ENCODE data around the gene ZNF177. TPM values are rescaled to one million over a fixed set of nuclear protein-coding genes. Genes with fewer than 3 reads are reported as not detected.

Gene ZNF177
- polyA plus RNA-seq, 2 of the 4 experiments (the other 2 are of a cell fraction): 0.46 to 2.7 TPM

DNA sequence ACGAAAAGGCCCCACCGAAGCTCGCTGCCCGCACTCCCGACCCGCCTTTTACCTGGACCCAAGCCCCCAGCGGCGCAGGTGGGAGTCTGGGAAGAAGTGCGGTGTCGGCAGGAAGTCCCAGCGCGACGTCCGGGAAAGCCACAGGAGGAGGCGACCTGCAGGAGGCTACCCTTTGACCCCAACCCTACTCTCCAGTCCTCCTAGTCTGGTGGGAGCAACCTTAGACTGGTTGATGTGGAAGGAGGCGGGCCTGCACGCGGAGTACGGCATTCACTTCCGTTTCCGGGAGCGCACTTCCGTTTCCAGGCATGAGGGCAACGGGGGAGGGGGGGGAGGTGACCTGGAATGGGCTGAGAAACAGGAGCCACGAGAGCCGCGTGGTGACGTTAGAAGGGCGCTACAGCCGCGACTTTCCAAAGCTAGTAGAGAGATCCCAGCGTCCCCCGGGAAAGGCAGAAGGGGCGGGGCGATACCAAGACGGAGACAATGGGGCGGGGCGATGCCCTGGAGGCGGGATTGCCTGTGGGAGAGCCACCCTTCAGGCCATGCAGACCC is 44.1 kb downstream of the ZNF177 start:
- peak overlapping the region; percentile 53 for H3K4me2 ChIP-seq

GRCh38 chr19:9407827-9408226 is 45.0 kb downstream of the ZNF177 start:
- Histone ChIP-seq H3K4me3 (no peak overlapping the region), H3K4me1 (no peaks in the 10 kb centered on the region), H3K4me2 (no peak overlapping the region), H3K27ac (no peak overlapping the region), H3K9me3 (peaks cover 63% of the 10 kb centered on the region)
- 74% methylated on average over 5 of the region's 5 CpGs for WGBS (ENCODE audit: missing lambda C conversion rate)
- POLR2A ChIA-PET: no interaction called here
- CTCF ChIA-PET: no interaction called here
- ATAC-seq: no peak
- FAIRE-seq: no peak
- TF ChIP-seq ZC3H11A (IDR thresholded peaks at IDR 0.05) (no peak), HMGXB4 (CRISPR knock-in tag; IDR thresholded peaks at IDR 0.05; ENCODE audit: borderline replicate concordance) (no peak), RNF2 (IDR thresholded peaks at IDR 0.05; ENCODE audit: borderline replicate concordance, low read depth) (no peak)
- DNase-seq (ENCODE audit: low read depth in 1 of 2, low spot score in 1 of 2): no peak

More for the DNA sequence above, 44.1 kb downstream of the ZNF177 start:
- CTCF ChIA-PET: no interaction called here
- Histone ChIP-seq H3K27ac (peak overlapping the region in 1 of 2 experiments; percentile 58; a peak in 2 of 6 replicates), H3K4me3 (peak overlapping the region; percentile 42), H3K9me3 (peaks cover 54% of the 10 kb centered on the region), H3K4me1 (no peaks in the 10 kb centered on the region)
- TF ChIP-seq, protein P1, sequence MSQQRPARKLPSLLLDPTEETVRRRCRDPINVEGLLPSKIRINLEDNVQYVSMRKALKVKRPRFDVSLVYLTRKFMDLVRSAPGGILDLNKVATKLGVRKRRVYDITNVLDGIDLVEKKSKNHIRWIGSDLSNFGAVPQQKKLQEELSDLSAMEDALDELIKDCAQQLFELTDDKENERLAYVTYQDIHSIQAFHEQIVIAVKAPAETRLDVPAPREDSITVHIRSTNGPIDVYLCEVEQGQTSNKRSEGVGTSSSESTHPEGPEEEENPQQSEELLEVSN (IDR thresholded peaks at IDR 0.05; ENCODE audit: borderline replicate concordance, low read depth): peak; percentile 75; the same call in 1 of the 2 replicates
- TF ChIP-seq GATA3 (IDR thresholded peaks at IDR 0.05; ENCODE audit: borderline replicate concordance) (peak; percentile 13; the same call in 1 of the 2 replicates), MAX (IDR thresholded peaks at IDR 0.05) (peak; percentile 85), HDAC2 (IDR thresholded peaks at IDR 0.05) (no peak)
- FAIRE-seq (no peak), ATAC-seq (peak; percentile 59 to 70; a peak in 4 of 6 replicates), DNase-seq (ENCODE audit: low read depth in 1 of 2, low spot score in 1 of 2) (peak; percentile 33 to 76)
- POLR2A ChIA-PET: no interaction called here
- WGBS (ENCODE audit: missing lambda C conversion rate): 6% methylated on average over 16 of the region's 39 CpGs

DNA sequence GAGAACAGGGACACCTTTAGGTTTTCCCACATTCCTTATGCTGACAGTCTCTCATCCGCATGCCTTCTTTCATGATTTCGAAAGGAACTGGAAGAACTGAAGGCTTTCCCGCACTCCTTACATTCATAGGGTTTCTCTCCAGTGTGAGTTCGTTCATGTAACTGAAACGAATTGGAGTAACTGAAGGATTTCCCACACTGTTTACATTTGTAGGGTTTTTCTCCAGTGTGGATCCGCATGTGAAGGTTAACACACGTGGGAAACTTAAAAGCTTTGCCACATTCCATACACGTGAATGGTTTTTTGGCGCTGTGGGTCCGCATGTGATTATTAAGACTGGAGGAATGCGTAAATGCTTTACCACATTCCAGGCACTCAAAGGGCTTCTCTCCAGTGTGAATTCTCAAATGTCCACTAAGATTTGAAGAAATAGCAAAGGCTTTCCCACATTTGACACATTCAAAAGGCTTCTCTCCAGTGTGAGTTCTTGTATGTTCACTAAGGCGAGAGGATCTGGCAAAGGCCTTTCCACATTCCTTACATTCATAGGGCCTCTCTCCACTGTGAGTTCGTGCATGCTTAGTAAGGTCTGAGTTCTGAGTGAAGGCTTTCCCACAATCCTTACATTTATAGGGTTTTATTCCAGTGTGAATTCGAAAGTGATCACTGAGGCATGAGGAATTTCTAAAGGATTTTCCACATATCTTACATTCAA is 50.6 kb downstream of the ZNF177 start:
- ATAC-seq: no peak
- Histone ChIP-seq H3K4me1 (no peaks in the 10 kb centered on the region), H3K27ac (no peak overlapping the region), H3K4me3 (no peak overlapping the region), H3K9me3 (peaks cover 74% of the 10 kb centered on the region), H3K4me2 (no peak overlapping the region)
- peak in 1 of 2 experiments; percentile 6 for DNase-seq (ENCODE audit: low read depth in 1 of 2, low spot score in 1 of 2)
- no peak for FAIRE-seq
- TF ChIP-seq, protein P1 (IDR thresholded peaks at IDR 0.05; ENCODE audit: borderline replicate concordance, low read depth): no peak
- no peak for TF ChIP-seq EHF (CRISPR knock-in tag; IDR thresholded peaks at IDR 0.05)
- no peak for TF ChIP-seq EHMT2 (IDR thresholded peaks at IDR 0.05; ENCODE audit: low read depth)
- no peak for TF ChIP-seq PHF8 (IDR thresholded peaks at IDR 0.05; ENCODE audit: borderline replicate concordance, low read depth)
- TF ChIP-seq JUN (IDR thresholded peaks at IDR 0.05): no peak
- TF ChIP-seq KDM1A (IDR thresholded peaks at IDR 0.05; ENCODE audit: low read depth): no peak
- TF ChIP-seq RNF2 (IDR thresholded peaks at IDR 0.05; ENCODE audit: borderline replicate concordance, low read depth): no peak
- TF ChIP-seq HOXB13 (CRISPR knock-in tag; IDR thresholded peaks at IDR 0.05; ENCODE audit: low read depth): no peak
- no peak for TF ChIP-seq RFX5 (IDR thresholded peaks at IDR 0.05)
- no peak for TF ChIP-seq RARB (CRISPR knock-in tag; IDR thresholded peaks at IDR 0.05)
- no peak for TF ChIP-seq HOXA7 (CRISPR knock-in tag; IDR thresholded peaks at IDR 0.05)
- TF ChIP-seq SREBF2 (IDR thresholded peaks at IDR 0.05): no peak
- TF ChIP-seq TFCP2L1 (CRISPR knock-in tag; IDR thresholded peaks at IDR 0.05): no peak
- TF ChIP-seq PBX3 (IDR thresholded peaks at IDR 0.05): no peak
- TF ChIP-seq NFE2L2 (conservative IDR thresholded peaks at IDR 0.05; ENCODE audit: low read length): no peak
- no peak for TF ChIP-seq HOXB5 (CRISPR knock-in tag; IDR thresholded peaks at IDR 0.05)
- TF ChIP-seq FOSB (CRISPR knock-in tag; IDR thresholded peaks at IDR 0.05): no peak
- no peak for TF ChIP-seq MAX (IDR thresholded peaks at IDR 0.05)
- TF ChIP-seq, protein P2, sequence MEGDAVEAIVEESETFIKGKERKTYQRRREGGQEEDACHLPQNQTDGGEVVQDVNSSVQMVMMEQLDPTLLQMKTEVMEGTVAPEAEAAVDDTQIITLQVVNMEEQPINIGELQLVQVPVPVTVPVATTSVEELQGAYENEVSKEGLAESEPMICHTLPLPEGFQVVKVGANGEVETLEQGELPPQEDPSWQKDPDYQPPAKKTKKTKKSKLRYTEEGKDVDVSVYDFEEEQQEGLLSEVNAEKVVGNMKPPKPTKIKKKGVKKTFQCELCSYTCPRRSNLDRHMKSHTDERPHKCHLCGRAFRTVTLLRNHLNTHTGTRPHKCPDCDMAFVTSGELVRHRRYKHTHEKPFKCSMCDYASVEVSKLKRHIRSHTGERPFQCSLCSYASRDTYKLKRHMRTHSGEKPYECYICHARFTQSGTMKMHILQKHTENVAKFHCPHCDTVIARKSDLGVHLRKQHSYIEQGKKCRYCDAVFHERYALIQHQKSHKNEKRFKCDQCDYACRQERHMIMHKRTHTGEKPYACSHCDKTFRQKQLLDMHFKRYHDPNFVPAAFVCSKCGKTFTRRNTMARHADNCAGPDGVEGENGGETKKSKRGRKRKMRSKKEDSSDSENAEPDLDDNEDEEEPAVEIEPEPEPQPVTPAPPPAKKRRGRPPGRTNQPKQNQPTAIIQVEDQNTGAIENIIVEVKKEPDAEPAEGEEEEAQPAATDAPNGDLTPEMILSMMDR (IDR thresholded peaks at IDR 0.05): no peak
- no peak for TF ChIP-seq ZFP36 (IDR thresholded peaks at IDR 0.05; ENCODE audit: borderline replicate concordance, partially characterized antibody)
- CTCF ChIA-PET: no interaction called here
- POLR2A ChIA-PET: no interaction called here
- WGBS (ENCODE audit: missing lambda C conversion rate): 90% methylated on average over 14 of the region's 14 CpGs
